H1 (cell line): ENCODE results near the gene ASGR2.

Experiments
- ASH2L ChIP-seq: fragments of 200-600, 300-600 bp; sonication (generic); IDR thresholded peaks from one replicate; pipeline ENCODE4 v1.7.1; 2017; ENCODE audit warnings: low read length
- SUZ12 ChIP-seq: fragments of 200-600 bp; sonication (generic); IDR thresholded peaks from 2 replicates; pipeline ENCODE4 v1.6.1; 2012; ENCODE audit warnings: mild to moderate bottlenecking, inconsistent platforms, low read length, moderate library complexity, mixed read lengths
- TF ChIP-seq, protein P1 (sequence below), 3 experiments: IDR thresholded peaks; 1 replicate in 2 of 3; 2 replicates in 1 of 3; pipeline versions ENCODE4 v1.5.1 to v1.6.1; 2011; ENCODE audit warnings: low read length in 3 of 3, mild to moderate bottlenecking in 3 of 3, inconsistent platforms in 2 of 3, low read depth in 1 of 3, moderate library complexity in 1 of 3; ENCODE audit not compliant: insufficient read depth in 1 of 3; ENCODE audit errors: control extremely low read depth in 1 of 3

DNA sequence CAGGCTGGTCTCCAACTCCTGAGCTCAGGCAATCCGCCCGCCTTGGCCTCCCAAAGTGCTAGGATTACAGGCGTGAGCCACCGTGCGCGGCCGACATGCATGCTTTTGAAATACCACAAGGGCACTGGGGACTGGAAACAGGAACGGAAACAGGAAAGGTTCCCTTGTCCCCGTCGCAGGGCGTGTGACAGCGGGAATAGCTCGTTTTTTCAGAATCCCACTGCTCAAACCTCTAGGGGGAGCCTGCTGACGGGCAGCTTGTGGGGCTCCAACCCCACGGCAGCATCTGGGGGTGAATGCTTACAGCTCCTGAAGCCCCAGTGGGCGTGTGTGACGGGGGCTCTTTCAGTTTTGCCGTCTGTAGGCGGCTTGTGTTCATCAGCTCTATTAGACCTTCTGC is 18.8 kb upstream of the ASGR2 start:
- no peak for TF ChIP-seq SUZ12
- TF ChIP-seq, protein P1, sequence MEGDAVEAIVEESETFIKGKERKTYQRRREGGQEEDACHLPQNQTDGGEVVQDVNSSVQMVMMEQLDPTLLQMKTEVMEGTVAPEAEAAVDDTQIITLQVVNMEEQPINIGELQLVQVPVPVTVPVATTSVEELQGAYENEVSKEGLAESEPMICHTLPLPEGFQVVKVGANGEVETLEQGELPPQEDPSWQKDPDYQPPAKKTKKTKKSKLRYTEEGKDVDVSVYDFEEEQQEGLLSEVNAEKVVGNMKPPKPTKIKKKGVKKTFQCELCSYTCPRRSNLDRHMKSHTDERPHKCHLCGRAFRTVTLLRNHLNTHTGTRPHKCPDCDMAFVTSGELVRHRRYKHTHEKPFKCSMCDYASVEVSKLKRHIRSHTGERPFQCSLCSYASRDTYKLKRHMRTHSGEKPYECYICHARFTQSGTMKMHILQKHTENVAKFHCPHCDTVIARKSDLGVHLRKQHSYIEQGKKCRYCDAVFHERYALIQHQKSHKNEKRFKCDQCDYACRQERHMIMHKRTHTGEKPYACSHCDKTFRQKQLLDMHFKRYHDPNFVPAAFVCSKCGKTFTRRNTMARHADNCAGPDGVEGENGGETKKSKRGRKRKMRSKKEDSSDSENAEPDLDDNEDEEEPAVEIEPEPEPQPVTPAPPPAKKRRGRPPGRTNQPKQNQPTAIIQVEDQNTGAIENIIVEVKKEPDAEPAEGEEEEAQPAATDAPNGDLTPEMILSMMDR (IDR thresholded peaks at IDR 0.05; ENCODE audit: control extremely low read depth in 1 of 3, insufficient read depth in 1 of 3, low read depth in 1 of 3, low read length in 3 of 3), result peak; percentile 33 to 57 (median 49); a peak in 3 of 4 replicates
- no peak for TF ChIP-seq ASH2L
